B cell (primary cell): ENCODE measurements around the gene BLM.

ENCODE experiments used
- CTCF ChIP-seq: fragments of 200-600 bp; IDR thresholded peaks from one replicate; pipeline ENCODE4 v1.8.0; 2022; ENCODE audit warnings: antibody characterized with exemption, mild to moderate bottlenecking
- EZH2 ChIP-seq: IDR thresholded peaks from 2 replicates; pipeline ENCODE4 v1.6.1; 2012; ENCODE audit warnings: borderline replicate concordance, low read depth, mild to moderate bottlenecking, moderate library complexity, low read length; ENCODE audit not compliant: insufficient read depth, poor library complexity, severe bottlenecking

- TF ChIP-seq EZH2, result no peak
- no peak for TF ChIP-seq CTCF
Measured at GRCh38 chr15:90691982-90692773, 25.0 kb upstream of the BLM start.
